HG03520 (cell line): ENCODE measurements around the gene FBXW12.
"Not testable (repeated sequence)": the region's sequence is repeated elsewhere in the genome, so short reads cannot be mapped to it uniquely, and the experiment has no call there.

ENCODE experiments used
- ATAC-seq: cut with Tn5 transposase; IDR thresholded peaks from one replicate; pipeline ENCODE4 v1.9.1; 2021; ENCODE audit warnings: mild to moderate bottlenecking, moderate library complexity; ENCODE audit not compliant: unreplicated experiment

FBXW12 gene

DNA sequence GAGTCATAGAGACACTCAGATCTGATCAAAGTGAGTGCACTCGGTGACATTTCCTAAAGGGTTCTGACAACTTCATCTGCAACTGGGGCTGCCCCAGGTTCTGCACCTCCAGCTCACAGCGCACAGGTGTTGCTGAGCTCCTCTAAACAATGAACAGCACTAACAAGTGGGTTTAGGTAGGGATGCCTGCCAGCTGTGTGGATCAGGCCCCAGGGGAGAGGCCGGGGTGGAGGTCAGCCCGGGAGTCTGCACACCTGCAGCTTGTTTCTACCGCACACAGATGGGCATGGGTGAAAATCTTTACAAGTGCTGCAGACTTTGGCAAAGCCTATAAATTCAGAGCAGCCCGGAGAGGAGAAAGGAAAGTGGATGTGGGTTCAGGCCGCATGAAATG, 355 bp downstream of the FBXW12 start:
- no peak for ATAC-seq

DNA sequence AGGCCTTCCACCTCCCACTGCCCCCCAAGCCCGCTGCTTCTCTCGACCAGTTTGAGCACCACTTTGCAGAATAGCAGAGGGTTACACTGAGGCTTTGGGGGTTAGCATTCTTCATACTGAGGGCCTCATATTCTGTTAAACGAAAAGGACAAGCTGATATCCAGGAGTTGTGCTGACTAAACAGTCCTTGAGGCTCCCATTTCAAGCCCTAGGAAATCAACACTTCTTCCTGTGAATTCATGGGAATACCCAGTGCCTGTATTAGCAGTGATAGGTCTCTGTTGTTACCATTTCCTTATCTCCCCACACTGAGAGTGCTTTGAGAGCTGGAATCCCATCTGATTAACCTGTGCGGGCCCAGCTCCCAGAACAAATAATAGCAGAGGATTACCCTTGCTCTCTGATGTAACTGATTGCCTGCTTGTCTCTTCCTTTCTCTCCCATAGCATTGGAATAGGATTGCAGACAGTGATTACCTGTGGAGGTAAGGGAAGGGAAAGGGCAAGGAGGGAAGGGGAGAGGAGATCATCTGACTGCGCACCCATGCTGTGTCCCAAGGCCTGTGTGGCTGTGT, 930 bp downstream of the FBXW12 start:
- ATAC-seq: no peak

DNA sequence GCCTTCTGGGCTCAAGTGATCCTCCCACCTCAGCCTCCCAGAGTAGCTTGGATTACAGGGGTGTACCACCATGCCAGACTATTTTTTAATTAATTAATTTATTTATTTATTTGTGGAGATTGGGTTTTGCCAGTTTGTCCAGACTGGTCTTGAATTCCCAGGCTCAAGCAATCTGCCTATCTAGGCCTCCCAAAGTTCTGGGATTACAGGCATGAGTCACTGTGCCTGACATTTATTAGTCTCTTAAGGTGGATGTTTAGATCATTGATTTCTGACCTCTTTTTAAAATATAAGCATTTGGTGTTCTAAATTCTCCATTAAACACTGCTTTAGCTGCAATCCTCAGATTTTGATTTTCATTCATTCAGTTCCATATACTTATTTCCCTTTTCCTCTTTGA, 15.6 kb downstream of the FBXW12 start:
- ATAC-seq: no peak

DNA sequence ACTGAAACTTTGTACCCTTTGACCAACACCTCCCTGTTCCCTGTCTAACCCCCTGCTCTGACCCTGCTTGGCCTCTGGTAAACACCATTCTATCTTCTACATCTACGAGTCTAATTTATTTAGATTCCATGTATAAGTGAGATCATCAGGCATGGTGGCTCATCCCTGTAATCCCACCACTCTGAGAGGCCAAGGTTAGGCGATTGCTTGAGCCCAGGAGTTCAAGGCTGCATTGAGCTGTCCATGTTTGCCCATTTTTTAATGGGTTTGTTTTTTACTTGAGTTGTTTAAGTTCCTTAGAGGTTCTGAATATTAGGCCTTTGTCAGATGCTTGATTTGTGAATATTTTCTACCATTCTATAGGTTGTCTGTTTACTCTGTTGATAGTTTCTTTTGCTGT, 16.9 kb downstream of the FBXW12 start:
- ATAC-seq: no peak

DNA sequence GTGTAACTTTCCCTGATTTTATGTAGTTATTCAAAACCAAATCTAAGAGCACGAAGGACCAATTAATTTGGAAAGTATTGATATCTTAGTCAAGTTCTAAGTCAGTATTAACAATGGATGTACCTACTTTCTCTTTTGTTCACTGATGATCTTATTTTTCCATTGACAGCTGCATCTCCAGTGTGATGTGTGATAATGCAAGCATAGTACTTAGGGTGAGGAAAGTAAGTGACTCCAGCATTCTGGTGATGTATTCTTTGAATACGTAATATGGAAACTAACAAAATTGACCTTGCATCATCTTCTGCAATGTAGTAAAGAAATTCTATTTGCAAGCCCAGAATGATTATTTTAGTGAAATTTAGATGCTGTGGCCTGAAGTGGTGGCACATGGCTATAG, 22.4 kb downstream of the FBXW12 start:
- ATAC-seq: no peak

DNA sequence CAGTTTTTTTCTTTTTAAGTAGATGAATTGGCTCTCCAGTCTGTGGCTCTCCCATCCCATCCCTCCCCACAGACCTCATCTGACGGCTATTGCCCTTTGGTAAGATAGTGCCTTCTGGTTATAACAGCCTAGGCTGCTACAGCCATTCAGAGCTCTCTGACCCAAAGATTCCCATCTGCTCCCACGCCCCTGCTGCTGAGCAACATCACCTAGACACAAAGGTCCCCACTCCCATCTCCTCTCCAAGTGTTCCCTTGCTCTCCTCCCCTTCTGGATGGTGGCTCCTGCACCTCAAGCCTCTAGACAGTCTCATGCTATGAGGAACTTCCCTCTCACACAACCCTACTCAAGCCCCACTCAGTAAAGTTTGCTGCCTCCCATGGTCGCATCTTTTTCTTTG, 23.7 kb downstream of the FBXW12 start:
- no peak for ATAC-seq

DNA sequence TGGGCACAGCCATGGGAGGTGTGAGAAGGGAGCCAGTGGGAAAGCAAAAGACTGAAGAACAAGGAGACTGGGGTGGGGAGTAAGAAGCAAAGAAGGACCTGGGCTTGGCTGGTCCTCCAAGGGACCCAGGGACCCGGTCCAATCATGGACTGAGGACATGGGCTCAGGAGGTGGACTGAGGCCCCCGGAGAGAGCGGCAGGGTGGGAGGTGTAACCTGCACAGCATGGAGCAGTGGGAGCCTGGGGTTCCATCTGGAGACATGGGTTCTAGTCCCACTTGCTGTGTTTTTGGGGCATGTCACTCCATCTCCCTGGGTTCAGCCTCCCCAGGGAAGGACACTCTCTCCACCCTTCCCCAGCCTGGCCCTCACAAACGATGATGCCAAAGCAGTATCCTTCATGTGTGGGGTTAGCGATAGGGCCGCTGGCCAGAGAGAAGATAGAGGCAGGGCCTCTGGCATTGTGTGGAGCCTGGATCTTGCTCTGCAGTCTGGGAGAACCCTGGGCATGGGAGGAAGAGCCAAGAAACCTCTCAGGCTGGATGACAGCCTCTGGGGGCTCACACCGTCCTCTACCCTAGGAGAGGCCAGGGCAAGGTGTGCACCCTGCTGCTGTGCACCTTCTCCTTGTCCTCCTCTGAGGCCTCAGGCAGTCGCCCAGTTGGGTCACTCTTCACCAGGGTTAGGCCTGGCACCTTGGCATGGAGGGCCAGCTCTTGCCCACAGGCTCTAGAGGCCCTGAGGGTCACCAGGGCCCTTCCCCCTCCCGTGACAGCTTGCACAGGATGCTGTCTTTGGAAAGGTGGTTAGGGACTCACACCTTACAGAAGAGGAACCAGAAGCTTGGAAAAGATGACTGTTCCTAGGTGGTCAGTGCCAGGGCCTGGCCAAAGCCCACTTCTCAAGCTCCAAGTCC, 26.0 kb downstream of the FBXW12 start:
- no peak for ATAC-seq

DNA sequence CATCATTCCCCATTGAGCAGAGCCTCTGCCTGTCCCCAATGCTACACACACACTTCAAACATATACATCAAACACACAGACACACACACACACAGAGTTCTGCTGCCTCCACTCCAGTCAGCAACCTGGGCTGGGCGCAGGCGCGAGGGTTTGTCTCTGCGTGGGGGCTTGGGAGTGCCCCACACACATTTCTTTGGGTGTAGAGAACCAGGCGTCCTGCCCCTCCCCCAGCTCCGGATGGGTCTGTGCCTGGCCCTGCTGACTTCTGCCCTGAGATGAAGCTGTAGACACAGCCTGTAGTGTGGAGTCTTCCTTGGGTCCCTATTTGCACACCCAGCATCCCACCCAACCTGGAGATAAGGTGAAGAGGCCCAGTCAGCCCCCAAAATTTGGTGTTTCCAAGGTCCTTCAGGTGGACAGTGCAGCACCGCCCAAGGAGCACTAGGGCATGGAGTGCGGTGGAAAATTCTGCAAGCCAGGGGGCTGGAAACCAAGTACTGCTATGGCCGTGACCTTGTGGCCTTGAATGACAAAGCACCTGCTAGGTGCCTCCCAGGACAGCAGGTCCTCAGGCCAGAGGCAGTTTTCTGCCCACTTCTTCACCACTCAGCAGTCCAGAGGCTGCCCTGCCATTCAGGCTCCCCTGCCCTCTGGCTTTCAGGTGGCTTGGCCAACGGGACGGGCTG, 26.8 kb downstream of the FBXW12 start:
- no peak for ATAC-seq

DNA sequence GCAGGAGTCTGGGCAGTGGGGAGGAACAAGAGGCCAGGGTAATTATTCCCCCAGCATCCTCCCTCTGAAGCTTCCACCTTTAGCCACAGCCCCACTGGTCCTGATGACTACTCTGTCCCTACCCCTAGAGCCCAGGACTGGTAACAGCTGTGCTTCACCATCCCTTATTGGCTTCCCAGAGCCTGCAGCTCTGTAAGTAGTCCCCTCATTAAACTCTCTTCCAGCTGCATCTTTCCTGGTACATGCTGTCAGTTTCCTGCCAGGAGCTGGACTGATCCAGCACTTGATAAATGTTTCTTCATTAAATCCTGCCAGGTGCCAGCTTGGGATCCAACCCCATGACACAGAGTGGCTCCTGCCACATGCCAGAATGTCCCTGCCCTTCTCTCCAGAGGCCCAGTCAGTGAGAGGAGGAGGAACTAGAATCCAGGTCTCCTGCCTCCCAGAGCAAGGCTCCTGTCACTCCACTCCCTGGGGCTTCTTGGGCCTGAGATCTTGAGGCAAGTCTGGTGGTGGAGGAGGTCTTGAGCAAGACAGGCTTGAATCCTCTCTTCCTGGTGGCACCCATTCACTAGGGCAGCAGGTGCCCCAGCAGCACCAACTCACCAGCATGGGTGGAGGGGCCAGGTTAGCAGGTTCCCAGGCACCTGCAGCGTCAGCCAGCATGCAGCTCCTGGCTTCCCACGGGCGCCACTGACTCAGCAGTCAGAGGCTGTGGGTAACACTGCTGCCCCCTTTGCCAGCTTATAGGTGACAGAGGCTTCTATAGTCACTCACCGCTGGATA, 27.6 kb downstream of the FBXW12 start:
- no peak for ATAC-seq

DNA sequence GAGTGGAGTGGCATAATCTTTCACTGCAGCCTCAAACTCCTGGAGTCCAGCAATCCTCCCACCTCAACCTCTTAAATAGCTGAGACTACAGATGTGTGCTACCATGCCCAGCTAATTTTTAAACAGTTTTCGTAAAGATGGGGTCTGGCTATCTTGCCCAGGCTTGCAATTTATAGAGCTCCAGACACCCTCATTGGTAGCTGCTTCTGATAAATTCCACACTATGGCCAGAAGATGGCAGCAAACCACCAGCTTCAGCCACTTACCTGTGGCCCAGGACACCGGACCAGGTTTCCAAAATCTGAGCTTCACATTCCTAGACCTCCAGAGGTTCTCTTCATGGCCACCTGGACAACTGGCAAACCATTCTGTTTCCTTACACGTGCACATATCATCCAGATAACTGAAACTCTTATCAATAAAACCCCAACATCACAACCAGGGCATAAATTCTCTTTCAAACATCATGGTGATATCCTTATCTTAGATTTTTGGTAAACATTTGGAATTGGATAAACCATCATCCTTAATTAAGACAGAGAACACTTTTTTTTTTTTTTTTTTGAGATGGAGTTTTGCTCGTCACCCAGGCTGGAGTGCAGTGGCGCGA, 28.9 kb downstream of the FBXW12 start:
- no peak for ATAC-seq

DNA sequence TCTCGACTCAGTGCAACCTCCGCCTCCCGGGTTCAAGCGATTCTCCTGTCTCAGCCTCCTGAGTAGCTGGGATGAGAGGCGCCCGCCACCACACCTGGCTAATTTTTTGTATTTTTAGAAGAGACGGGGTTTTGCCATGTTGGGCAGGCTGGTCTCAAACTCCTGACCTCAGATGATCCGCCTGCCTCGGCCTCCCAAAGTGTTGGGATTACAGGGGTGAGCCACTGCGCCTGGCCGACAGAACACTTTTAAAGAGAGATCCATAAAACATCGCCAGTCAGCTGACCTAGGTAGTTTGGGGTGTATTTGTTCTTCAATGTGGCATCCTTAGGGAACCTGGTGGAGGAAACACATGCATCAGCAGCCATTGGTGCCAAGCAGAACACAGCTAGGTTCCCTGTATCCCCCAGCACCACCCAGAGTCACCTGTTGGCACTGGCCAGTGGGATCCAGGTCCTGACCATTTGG, 29.4 kb downstream of the FBXW12 start:
- ATAC-seq: not testable (repeated sequence)

DNA sequence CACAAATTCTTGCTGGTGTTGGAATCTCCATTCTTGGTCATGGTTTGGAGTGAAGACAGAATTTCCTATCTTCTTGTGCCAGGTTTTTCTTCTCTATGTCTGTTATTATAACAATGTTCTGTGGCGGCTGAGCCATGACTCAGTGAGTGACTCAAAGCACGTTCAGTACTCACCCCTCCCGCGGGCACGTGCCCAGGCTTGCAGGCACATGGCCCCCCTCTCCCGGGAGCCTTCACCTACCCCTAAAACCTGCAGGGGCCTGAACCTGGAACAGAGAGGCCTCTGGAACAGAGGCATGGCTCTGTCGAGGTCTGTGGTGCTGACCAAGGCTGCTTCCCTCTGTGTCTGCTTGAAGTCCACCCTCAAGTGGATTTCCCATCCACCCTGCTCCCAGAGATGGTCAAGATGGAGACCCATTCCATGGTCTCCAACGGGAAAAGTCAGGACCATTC, 30.3 kb downstream of the FBXW12 start:
- ATAC-seq: no peak

DNA sequence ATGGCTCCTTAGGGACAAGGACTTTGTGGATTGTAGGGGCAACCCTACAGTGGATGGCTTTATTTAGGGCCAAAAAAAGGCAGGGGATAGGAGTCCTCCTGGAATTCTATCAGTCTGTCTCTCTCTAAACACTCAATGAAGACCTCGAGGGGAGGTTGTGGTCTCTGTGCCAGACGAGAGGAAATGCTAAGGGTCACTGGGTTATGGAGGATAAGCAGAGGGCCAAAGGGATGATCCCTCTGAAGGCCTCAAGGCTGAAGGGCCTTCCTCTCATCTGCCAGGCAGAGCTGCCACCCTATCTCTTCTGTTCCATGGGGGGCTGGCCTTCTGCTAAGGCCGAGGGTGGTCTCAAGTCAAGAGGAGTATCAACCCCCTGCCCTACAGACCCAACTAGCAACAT, 30.9 kb downstream of the FBXW12 start:
- no peak for ATAC-seq

DNA sequence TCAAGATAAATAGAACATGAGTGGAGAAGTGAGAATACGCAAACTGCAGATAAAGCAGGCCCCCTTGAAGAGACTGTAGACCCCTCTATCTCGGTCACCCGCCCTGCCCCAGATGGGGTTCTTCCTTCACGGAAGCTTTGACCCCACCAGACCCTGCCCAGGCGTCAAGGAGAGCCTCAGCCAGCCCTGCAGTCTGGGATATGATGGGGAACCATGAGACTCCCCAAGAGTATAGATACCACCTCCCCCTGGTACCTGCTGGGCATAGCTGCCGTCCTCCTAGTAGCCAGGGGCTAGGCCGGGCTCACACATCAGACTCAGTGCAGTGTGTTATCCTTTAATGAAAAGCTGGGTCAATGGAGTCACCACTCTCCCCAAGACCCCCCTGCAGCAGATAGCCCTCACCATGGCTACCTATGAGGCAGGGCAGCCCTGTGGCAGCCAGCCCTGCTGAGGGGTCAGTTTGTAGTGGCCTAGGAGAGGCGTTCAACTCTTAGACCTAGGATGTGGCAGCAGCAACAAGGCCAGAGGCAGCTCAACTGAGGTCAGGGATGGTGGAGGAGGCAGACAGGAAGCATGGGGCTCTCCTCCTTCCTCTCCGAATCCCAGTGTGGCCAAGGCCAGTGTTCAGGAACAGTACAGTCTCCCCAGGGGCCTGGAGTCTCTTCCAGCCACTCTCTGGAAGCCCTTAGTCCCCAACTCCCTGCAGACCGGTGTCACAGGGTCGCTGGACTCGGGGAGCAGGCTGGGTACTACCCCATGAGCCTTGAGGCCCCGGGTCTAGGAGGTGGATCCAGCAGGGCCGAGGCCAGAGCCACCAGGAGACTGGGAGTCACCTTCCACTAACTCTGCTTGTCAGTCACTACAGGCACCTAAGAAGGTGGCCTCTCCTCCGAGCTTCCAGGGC, 31.8 kb downstream of the FBXW12 start:
- no peak for ATAC-seq

DNA sequence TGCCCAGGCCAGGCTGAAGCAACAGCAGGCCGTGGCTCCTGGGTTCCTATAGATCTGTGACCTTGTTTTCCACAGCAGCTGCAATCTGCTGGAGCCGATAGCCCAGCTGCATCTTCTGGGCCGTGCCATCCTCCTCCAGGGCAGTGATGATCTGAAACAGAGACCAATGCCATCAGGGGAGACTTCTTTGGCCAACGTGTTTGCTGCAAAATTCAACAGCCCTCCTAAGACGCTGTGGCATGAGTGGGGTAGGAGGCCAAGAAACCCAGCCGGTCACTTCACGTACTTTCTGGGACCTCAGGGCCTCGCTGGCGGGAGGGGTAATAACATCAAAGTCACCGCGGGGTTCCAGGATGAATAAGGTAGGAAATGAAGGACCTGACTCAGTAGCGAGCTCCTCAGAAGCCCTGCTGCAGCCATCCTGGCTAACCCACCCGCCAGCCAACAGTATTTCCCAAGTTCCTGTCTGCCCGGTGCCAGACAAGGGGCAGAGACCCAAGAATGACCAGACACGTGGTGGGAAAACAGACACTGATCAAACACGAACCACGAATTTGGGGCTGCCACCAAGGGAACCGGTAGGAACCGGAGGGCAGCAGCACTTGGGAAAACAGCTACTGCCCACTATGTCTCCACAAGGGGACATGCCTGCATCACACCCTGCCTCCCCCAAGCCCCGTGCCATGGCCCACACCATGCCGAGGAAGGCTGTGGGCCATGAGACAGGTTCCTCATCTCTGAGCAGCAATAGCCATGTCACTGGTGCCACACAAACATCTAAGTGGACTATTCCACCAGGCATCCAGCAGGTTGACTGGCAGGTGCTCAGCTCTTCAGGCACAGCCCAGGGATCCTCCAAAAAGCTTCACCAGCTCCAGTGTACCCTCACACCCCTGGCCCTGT, 32.7 kb downstream of the FBXW12 start:
- ATAC-seq: no peak

DNA sequence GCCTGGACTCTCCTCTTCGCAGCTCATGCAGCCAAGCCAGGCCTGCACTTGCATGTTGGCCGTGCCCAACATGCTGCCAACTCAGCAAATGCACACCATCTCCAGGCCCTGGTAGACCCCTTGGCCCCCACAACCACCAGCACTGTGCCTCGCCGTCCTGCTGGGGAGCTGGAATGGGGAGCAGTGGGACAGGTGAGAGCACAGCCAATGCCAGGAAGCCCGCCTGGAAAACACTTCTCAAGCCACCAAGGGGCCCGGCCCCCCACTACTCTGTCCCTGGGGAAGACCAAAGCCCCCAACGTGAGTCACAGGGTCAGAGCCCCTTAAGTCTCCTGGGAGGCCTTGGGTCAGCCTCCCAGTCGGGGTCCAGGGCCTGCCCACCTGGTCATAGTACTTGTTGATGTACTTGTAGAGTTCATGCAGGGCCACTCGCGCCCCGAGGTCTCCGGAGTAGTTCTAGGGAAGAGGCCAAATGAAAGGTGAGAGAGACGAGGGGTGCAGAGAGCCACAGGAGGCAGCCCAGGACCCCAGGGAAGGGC, 33.4 kb downstream of the FBXW12 start:
- no peak for ATAC-seq

DNA sequence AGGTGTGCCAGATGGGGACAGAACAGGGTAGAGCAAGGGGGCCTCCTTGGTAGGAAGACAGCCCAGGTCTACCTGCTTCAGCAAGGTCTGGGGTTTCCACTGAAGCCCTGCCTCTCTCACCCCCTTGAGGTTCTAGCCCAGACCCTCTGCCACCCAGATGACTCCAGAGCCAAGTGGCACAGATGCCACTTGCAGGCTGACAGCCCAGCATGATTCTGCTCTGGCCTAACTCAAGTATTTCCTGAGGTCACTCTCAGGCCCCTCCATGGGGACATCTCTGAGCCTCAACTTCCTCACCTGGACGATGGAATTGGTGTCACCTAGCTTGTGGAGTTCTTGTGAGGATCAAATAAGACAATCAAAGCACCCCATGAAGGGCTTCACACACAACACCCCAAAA, 34.0 kb downstream of the FBXW12 start:
- no peak for ATAC-seq
